ENCODE measurements around the gene NGEF.
"Not testable (repeated sequence)": the region's sequence is repeated elsewhere in the genome, so short reads cannot be mapped to it uniquely, and the experiment has no call there.

NGEF gene

GRCh38 chr2:232871835-232872736 lies 141.0 kb downstream of the NGEF start:
- DNase-seq (ENCODE audit: low spot score), result no peak

- no peak for DNase-seq (ENCODE audit: low spot score)
Observed at GRCh38 chr2:232871418-232871834, 141.6 kb downstream of the NGEF start.

- DNase-seq (ENCODE audit: low spot score), result no peak
Observed at GRCh38 chr2:232870766-232871371, 142.2 kb downstream of the NGEF start.

GRCh38 chr2:232870018-232870765 lies 142.9 kb downstream of the NGEF start, which contains the start of gene SNORC:
Gene SNORC, plus strand, starts transcription at chr2:232870264. Its CDS starts 78 bp downstream, at chr2:232870342.
- DNase-seq (ENCODE audit: low spot score), result no peak

GRCh38 chr2:232869138-232870017 lies 143.7 kb downstream of the NGEF start:
- no peak for DNase-seq (ENCODE audit: low spot score)

- no peak for DNase-seq (ENCODE audit: low spot score)
Observed at GRCh38 chr2:232866104-232866503, 147.0 kb downstream of the NGEF start.

- DNase-seq (ENCODE audit: low spot score), result no peak
Observed at GRCh38 chr2:232865165-232865564, 147.9 kb downstream of the NGEF start.

GRCh38 chr2:232863996-232864395 lies 149.1 kb downstream of the NGEF start:
- DNase-seq (ENCODE audit: low spot score), result no peak

GRCh38 chr2:232861353-232861752 lies 151.7 kb downstream of the NGEF start:
- no peak for DNase-seq (ENCODE audit: low spot score)

GRCh38 chr2:232860593-232861241 lies 152.3 kb downstream of the NGEF start:
- no peak for DNase-seq (ENCODE audit: low spot score)

- no peak for DNase-seq (ENCODE audit: low spot score)
Observed at GRCh38 chr2:232859385-232859916, 153.6 kb downstream of the NGEF start.

- no peak for DNase-seq (ENCODE audit: low spot score)
Observed at GRCh38 chr2:232857158-232857563, 155.9 kb downstream of the NGEF start.

- DNase-seq (ENCODE audit: low spot score), result no peak
Observed at GRCh38 chr2:232854082-232854481, 159.0 kb downstream of the NGEF start.

- DNase-seq (ENCODE audit: low spot score), result no peak
Observed at GRCh38 chr2:232852676-232853075, 160.4 kb downstream of the NGEF start.

GRCh38 chr2:232852081-232852480 lies 161.0 kb downstream of the NGEF start:
- not testable (repeated sequence) for DNase-seq (ENCODE audit: low spot score)

- no peak for DNase-seq (ENCODE audit: low spot score)
Observed at GRCh38 chr2:232850039-232850438, 163.0 kb downstream of the NGEF start.

- DNase-seq (ENCODE audit: low spot score), result no peak
Observed at GRCh38 chr2:232846055-232846454, 167.0 kb downstream of the NGEF start.

GRCh38 chr2:232843834-232844233 lies 169.2 kb downstream of the NGEF start:
- no peak for DNase-seq (ENCODE audit: low spot score)

- DNase-seq (ENCODE audit: low spot score), result no peak
Observed at GRCh38 chr2:232842689-232843088, 170.4 kb downstream of the NGEF start.

GRCh38 chr2:232839411-232840079 lies 173.5 kb downstream of the NGEF start:
- no peak for DNase-seq (ENCODE audit: low spot score)
